AG09309 (cell line): ENCODE results near the gene NREP.

ENCODE experiments used
- DNase-seq: peaks from one replicate; pipeline ENCODE4 v3.0.0-alpha.2; 2010; ENCODE audit warnings: low read depth
- H3K4me3 ChIP-seq: 2 replicates; pipeline ENCODE4 v1.5.1; 2011; ENCODE audit warnings: mild to moderate bottlenecking, low read depth, low read length, moderate library complexity; ENCODE audit not compliant: control insufficient read depth
- CTCF ChIP-seq: IDR thresholded peaks from 2 replicates; pipeline ENCODE4 v1.5.1; 2011; ENCODE audit warnings: mild to moderate bottlenecking, low read depth, low read length, inconsistent platforms; ENCODE audit not compliant: insufficient read depth, control insufficient read depth; ENCODE audit errors: missing control alignments

NREP gene

GRCh38 chr5:111741278-111741677, 15.7 kb downstream of the NREP start:
- H3K4me3 ChIP-seq = no peak overlapping the region
- no peak for DNase-seq
- TF ChIP-seq CTCF = no peak

GRCh38 chr5:111739416-111739815, 17.6 kb downstream of the NREP start:
- TF ChIP-seq CTCF = no peak

GRCh38 chr5:111738118-111738517, 18.9 kb downstream of the NREP start:
- H3K4me3 ChIP-seq = no peak overlapping the region
- no peak for TF ChIP-seq CTCF
- DNase-seq = no peak

More at GRCh38 chr5:111739416-111739815, 17.6 kb downstream of the NREP start:
- H3K4me3 ChIP-seq = no peak overlapping the region
- no peak for DNase-seq

- TF ChIP-seq CTCF = no peak
- H3K4me3 ChIP-seq = no peak overlapping the region
- no peak for DNase-seq
Observed at GRCh38 chr5:111737716-111738115, 19.3 kb downstream of the NREP start.

GRCh38 chr5:111735583-111736270, 21.3 kb downstream of the NREP start:
- no peak overlapping the region for H3K4me3 ChIP-seq
- peak; percentile 66 for DNase-seq
- TF ChIP-seq CTCF = no peak

GRCh38 chr5:111734597-111734996, 22.4 kb downstream of the NREP start:
- TF ChIP-seq CTCF = no peak
- no peak overlapping the region for H3K4me3 ChIP-seq
- DNase-seq = no peak
